K562 (cell line): Measurements from ENCODE around the gene CISTR. TPM values are rescaled to one million over a fixed set of nuclear protein-coding genes. Genes with fewer than 3 reads are reported as not detected.

Experiments
- BRCA1 ChIP-seq, 2 experiments: fragments of 450-650 bp in 1 of 2; sonication (generic) in 1 of 2; formaldehyde crosslinking in 1 of 2; IDR thresholded peaks; 2 replicates each; pipeline versions ENCODE4 v1.5.0 to v1.6.1; 2017 to 2020; ENCODE audit warnings: mild to moderate bottlenecking in 1 of 2, missing genetic modification reagents in 1 of 2
- EHMT2 ChIP-seq: fragments of 450-650 bp; IDR thresholded peaks from 2 replicates; pipeline ENCODE4 v1.6.1; 2018; ENCODE audit warnings: antibody characterized with exemption
- ELF1 ChIP-seq: fragments of 200-800 bp; sonication (Bioruptor generic); IDR thresholded peaks from 2 replicates; pipeline ENCODE4 v1.6.1; 2016; ENCODE audit warnings: missing genetic modification characterization, missing compliant biosample characterization
- EZH2 ChIP-seq: IDR thresholded peaks from 2 replicates; pipeline ENCODE4 v1.6.1; 2012; ENCODE audit warnings: low read depth, mild to moderate bottlenecking, inconsistent platforms, low read length, borderline replicate concordance
- HDGF ChIP-seq: fragments of 450-650 bp; IDR thresholded peaks from 2 replicates; pipeline ENCODE4 v1.6.1; 2016
- PHF21A ChIP-seq: fragments of 450-650 bp; IDR thresholded peaks from 2 replicates; pipeline ENCODE4 v1.6.1; 2017; ENCODE audit warnings: low read depth, borderline replicate concordance
- RAD21 ChIP-seq, 2 experiments: fragments of 250-450 bp in 1 of 2; fragments of 450-650 bp in 1 of 2; sonication (Bioruptor Pico) in 1 of 2; formaldehyde crosslinking in 1 of 2; IDR thresholded peaks in 1 of 2; conservative IDR thresholded peaks in 1 of 2; 2 replicates each; pipeline versions ENCODE4 v1.4.0 to v1.8.0; 2020 to 2022; ENCODE audit warnings: mild to moderate bottlenecking in 2 of 2, moderate library complexity in 1 of 2
- RBM39 ChIP-seq: fragments of 200-400 bp; formaldehyde crosslinking; optimal IDR thresholded peaks from 2 replicates; pipeline ENCODE3; 2018; ENCODE audit warnings: low read depth, low read length
- RFX1 ChIP-seq: fragments of 450-650 bp; IDR thresholded peaks from 2 replicates; pipeline ENCODE4 v1.6.1; 2016; ENCODE audit warnings: mild to moderate bottlenecking, moderate library complexity
- STAG1 ChIP-seq: sonication (generic); formaldehyde crosslinking; IDR thresholded peaks from 2 replicates; pipeline ENCODE4 v1.5.0; 2020; ENCODE audit warnings: missing genetic modification reagents, borderline replicate concordance
- ZNF644 ChIP-seq: fragments of 200-800 bp; sonication (Bioruptor generic); IDR thresholded peaks from 2 replicates; pipeline ENCODE4 v1.6.1; 2016; ENCODE audit warnings: low read depth, missing genetic modification characterization, missing compliant biosample characterization
- polyA plus RNA-seq, 8 experiments: library from polyadenylated mRNA; depleted of rRNA in 4 of 8; stranded (reverse) in 5 of 8; unstranded in 3 of 8; fragments of >200 nt; fragmentation: Nextera tagmentation in 2 of 8; fragmentation: Illumina TruSeq in 1 of 8; extraction: Ambion mirVana in 2 of 8; extraction: Trizol in 1 of 8; gene quantifications; 2 replicates each; pipeline versions ENCODE4 v1.2.1 to v1.2.3, GENCODE V29; 2011 to 2014; ENCODE audit warnings: inconsistent platforms in 1 of 8, missing spikeins in 1 of 8
- total RNA-seq, 7 experiments: library from RNA; depleted of rRNA in 6 of 7; stranded (reverse); fragments of >200 nt in 6 of 7; fragmentation: Illumina TruSeq in 2 of 7; extraction: Trizol in 2 of 7; gene quantifications; 2 replicates each; pipeline versions ENCODE4 v1.2.1 to v1.2.3, GENCODE V29; 2011 to 2021; ENCODE audit warnings: low replicate concordance in 1 of 7

Gene CISTR
- total and polyA plus RNA-seq, 9 of the 15 experiments (the other 6 are each of a cell fraction or from before 2014, with no cell fraction given): not detected

- TF ChIP-seq ELF1 (tag): peak; percentile 57
- no peak for TF ChIP-seq EZH2
- TF ChIP-seq PHF21A: no peak
- TF ChIP-seq RFX1: peak; percentile 86
- no peak for TF ChIP-seq HDGF
- TF ChIP-seq BRCA1 (IDR thresholded peaks at IDR 0.05): no peak
- no peak for TF ChIP-seq BRCA1 (CRISPR knock-in tag; IDR thresholded peaks at IDR 0.05)
- no peak for TF ChIP-seq ZNF644
- 0 out of 2 replicates have a peak, but pooled peaks have one; percentile 42 for TF ChIP-seq EHMT2
- TF ChIP-seq RAD21 (CRISPR knock-in tag; conservative IDR thresholded peaks at IDR 0.05 in 1 of 2, IDR thresholded peaks at IDR 0.05 in 1 of 2): peak in 1 of 2 experiments; percentile 49; a peak in 2 of 4 replicates
- TF ChIP-seq RBM39: no peak
- 0 out of 2 replicates have a peak, but pooled peaks have one; percentile 7 for TF ChIP-seq STAG1 (CRISPR knock-in tag)
- TF ChIP-seq, all 486 proteins: peak for 19
Measured at GRCh38 chr12:53757101-53757770, 5.5 kb upstream of the CISTR start (continued).
